HG02610 (cell line): ENCODE data around the gene SF3A1.
A peak's percentile ranks its signal among the peaks of the same experiment; 100 is the strongest.
"Not testable (repeated sequence)": the region's sequence is repeated elsewhere in the genome, so short reads cannot be mapped to it uniquely, and the experiment has no call there.

Source experiments
- ATAC-seq: cut with Tn5 transposase; IDR thresholded peaks from one replicate; pipeline ENCODE4 v1.9.1; 2021; ENCODE audit warnings: mild to moderate bottlenecking, moderate library complexity; ENCODE audit not compliant: unreplicated experiment

Gene SF3A1

GRCh38 chr22:30356449-30357235 is at the start of gene SF3A1, which contains the start of gene CCDC157:
Gene SF3A1 (minus strand): TSS chr22:30356894. CDS start chr22:30356792, 102 bp downstream.
Gene CCDC157 (plus strand): TSS chr22:30357007. CDS start chr22:30366001, 8,994 bp downstream.
- ATAC-seq = peak; percentile 89

GRCh38 chr22:30406400-30406799 is 49.7 kb upstream of the SF3A1 start:
- ATAC-seq = no peak

DNA sequence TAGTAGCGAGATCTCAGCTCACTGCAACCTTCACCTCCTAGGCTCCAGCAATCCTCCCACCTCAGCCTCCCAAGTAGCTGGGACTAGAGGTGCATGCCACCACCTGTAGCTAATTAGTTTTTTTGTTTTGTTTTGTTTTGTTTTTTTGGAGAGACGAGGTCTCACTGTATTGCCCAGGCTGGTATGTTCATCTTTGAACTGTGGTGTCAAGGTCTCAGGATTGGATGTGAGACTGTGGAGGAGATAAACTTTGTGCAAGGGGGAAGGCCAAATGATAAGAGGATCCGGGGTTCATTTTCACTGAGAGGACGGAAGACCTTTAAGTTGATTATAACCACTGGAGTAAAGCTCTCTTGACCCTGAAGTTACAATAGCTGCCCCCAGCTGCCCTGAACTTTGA is 49.0 kb upstream of the SF3A1 start:
- ATAC-seq = no peak

DNA sequence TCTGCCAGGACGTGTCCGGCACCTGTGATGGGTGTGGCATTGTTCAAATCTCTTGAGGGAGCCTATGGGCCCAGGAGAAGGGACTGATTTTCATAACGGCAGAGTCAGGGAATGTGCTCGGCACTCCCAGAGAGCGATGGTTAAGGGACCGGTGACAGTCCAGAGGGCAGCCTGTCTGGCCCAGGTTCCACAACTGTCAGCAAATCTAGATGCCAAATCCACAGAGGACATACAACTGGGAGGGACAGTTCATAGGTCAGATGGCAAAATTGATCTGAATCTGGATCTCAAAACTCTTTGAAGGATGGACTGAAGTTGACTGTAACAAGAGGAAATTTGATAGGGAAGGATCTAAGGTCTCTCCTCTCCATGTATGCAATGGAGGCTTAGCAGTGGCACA is 47.6 kb upstream of the SF3A1 start:
- no peak for ATAC-seq

DNA sequence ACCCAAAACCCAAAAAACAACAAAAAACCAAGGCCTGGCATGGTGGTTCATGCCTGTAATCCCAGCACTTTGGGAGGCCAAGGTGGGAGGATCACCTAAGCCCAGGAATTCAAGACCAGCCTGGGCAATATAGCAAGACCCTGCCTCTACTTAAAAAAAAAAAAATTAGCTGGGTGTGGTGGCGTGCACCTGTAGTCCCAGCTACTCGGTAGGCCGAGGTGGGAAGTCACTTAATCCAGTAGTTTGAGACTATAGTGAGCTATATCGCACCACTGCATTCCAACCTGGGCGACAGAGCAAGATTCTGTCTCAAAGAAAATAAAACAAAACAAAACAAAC is 46.0 kb upstream of the SF3A1 start:
- ATAC-seq = not testable (repeated sequence)

- no peak for ATAC-seq
Measured at GRCh38 chr22:30402028-30402765, 45.5 kb upstream of the SF3A1 start.

DNA sequence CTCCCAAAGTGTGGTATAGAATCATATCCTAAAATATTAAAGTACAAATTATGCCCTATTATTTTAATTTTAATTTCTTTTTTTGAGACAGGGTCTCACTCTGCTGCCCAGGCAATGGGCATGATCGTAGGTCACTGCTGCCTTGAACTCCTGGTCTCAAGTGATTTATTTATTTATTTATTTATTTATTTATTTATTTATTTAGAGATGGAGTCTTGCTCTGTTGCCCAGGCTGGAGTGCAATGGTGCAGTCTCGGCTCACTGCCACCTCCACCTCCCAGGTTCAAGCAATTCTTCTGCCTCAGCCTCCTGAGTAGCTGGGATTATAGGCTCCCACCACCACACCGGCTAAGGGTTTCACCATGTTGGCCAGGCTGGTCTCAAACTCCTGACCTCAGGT is 44.3 kb upstream of the SF3A1 start:
- ATAC-seq = not testable (repeated sequence)

DNA sequence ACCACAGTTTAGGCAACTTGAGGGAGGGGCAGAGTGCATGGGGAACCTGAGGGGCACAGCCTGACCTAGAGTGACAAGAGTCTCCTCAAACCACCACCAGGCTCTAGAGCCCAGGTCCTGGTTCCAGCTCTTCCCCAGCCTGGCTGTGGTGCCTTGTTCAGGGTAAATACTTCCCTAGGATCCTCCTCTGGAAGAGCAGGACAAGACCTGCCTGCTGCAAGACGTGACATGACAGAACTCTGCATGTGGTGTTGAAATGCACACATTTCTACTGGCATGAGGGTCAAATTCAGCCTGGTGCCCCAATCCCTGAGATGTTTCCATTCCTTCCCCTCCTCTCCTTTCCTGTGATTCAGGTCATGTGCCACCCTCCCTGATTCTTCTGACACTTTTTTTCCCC is 43.5 kb upstream of the SF3A1 start:
- no peak for ATAC-seq

- no peak for ATAC-seq
Measured at GRCh38 chr22:30399718-30400117, 43.0 kb upstream of the SF3A1 start.

GRCh38 chr22:30398685-30399680 is 42.3 kb upstream of the SF3A1 start:
- ATAC-seq = no peak

GRCh38 chr22:30397656-30398635 is 41.3 kb upstream of the SF3A1 start:
- no peak for ATAC-seq

GRCh38 chr22:30396871-30397655 is 40.4 kb upstream of the SF3A1 start, which contains the start of gene SEC14L2:
Gene SEC14L2 (plus strand): TSS chr22:30397018. CDS start chr22:30397117, 99 bp downstream.
- ATAC-seq = no peak

- no peak for ATAC-seq
Measured at GRCh38 chr22:30393885-30394284, 37.2 kb upstream of the SF3A1 start.

GRCh38 chr22:30393322-30393680 is 36.6 kb upstream of the SF3A1 start:
- ATAC-seq = no peak

GRCh38 chr22:30392661-30393321 is 36.1 kb upstream of the SF3A1 start:
- no peak for ATAC-seq

DNA sequence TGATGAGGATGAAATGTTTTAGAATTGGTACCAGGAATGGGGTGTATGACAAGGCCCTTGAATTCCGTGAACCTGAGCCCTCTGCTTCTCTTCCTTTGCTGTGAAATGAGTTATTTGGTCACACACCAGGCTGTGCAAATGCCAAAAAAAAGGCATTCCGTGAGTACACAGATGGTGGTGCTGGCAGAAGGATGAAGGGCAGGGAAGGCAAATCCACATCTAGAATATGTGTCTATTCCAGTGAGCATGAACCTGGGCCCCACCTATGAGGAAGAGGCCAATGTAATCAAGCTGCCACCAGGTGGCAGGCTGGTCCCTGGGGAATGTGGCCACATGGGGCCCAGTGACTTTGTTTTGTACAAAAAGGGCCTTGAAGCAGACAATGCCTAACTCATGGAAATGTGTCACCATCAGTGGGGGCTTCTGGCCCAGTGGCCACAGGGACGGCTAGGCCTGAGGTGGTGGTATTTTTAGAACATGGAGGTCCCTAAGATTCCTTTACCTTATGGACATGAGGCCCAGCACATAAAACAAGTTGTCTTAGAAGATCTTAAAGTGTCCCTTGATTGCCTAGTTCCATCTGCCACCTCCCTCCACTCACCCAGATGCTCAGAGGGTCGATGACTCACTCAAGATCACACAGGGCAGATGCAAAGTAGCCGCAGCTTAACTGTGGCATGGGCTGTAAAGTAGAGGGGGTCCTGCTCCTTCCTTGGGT is 34.4 kb upstream of the SF3A1 start:
- ATAC-seq = peak; percentile 40

- ATAC-seq = peak; percentile 61
Measured at GRCh38 chr22:30386960-30387827, 30.5 kb upstream of the SF3A1 start, which contains the start of gene RNF215. Gene RNF215 (minus strand): TSS chr22:30387411. CDS start chr22:30387313, 98 bp downstream.
